ENCODE results near the gene LTBP1. TPM values are rescaled to one million over a fixed set of nuclear protein-coding genes. Genes with fewer than 3 reads are reported as not detected.
"Not testable (repeated sequence)": the region's sequence is repeated elsewhere in the genome, so short reads cannot be mapped to it uniquely, and the experiment has no call there.

The LTBP1 gene
- total and polyA plus RNA-seq, 2 experiments from 2014 or later, result 216 to 509 TPM

DNA sequence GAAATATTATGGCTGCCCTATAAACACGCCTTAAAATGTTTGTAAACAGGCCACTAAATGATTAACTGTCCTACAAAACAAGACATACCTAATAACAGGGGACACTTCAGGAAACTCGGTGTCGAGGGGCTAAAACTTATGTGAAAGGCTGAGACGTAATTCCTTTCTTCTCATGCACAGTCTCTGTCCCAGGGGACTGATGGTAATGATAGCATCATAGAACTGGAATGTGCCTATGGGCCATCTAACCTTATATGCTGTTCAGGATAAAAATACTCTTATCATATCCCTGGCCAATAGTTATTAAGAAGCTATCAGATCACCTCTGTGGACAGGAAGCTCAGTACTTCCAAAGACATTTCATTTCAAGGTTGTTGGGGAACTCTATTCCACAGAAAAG is 277.1 kb downstream of the LTBP1 start:
- Histone ChIP-seq H3K36me3 (peaks cover 22% of the 10 kb centered on the region), H3K27me3 (no peaks in the 10 kb centered on the region), H3K27ac (no peak overlapping the region), H3K4me1 (ENCODE audit: low read depth) (peaks cover 15% of the 10 kb centered on the region), H3K9me3 (ENCODE audit: low read depth) (no peaks in the 10 kb centered on the region), H3K4me3 (no peak overlapping the region)
- no peak for DNase-seq (ENCODE audit: low read depth in 1 of 2, low spot score in 1 of 2)
- TF ChIP-seq, protein P1, sequence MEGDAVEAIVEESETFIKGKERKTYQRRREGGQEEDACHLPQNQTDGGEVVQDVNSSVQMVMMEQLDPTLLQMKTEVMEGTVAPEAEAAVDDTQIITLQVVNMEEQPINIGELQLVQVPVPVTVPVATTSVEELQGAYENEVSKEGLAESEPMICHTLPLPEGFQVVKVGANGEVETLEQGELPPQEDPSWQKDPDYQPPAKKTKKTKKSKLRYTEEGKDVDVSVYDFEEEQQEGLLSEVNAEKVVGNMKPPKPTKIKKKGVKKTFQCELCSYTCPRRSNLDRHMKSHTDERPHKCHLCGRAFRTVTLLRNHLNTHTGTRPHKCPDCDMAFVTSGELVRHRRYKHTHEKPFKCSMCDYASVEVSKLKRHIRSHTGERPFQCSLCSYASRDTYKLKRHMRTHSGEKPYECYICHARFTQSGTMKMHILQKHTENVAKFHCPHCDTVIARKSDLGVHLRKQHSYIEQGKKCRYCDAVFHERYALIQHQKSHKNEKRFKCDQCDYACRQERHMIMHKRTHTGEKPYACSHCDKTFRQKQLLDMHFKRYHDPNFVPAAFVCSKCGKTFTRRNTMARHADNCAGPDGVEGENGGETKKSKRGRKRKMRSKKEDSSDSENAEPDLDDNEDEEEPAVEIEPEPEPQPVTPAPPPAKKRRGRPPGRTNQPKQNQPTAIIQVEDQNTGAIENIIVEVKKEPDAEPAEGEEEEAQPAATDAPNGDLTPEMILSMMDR (IDR thresholded peaks at IDR 0.05; ENCODE audit: low read depth, low read length), result no peak

DNA sequence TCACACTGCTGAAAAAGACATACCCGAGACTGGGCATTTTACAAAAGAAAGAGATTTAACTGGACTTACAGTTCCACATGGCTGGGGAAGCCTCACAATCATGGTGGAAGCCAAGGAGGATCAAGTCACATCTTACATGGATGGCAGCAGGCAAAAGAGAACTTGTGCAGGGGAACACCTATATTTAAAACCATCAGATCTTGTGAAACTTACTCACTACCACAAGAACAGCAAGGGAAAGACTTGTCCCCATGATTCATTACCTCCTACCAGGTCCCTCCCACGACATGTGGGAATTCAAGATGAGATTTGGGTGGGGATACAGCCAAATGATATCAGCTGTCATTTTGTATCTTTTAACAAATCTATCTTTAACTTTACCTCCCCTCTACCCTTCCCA is 278.6 kb downstream of the LTBP1 start:
- H3K9me3 ChIP-seq (ENCODE audit: low read depth), result no peaks in the 10 kb centered on the region
- DNase-seq (ENCODE audit: low read depth in 1 of 2, low spot score in 1 of 2), result no peak
- peak overlapping the region; percentile 22 for H3K27ac ChIP-seq

DNA sequence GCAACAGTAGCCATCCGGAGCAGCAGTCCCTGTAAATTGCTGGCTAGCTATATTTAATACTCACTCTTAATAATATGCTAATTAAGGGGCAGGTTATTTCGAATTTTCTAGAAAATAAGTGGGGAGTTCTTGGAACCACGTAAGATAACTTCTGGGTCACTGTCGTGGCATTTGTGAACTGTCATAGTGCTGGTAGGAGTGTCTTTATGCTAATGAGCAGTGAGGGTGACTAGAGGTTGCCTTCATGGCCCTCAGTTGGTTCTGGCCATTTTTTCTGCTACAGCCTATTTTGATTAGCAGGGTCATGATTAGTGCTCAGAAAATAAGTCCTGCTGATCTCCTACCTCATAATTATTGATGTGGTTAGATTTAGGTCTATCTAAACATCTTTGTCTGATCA is 279.8 kb downstream of the LTBP1 start:
- Histone ChIP-seq H3K4me3 (no peak overlapping the region), H3K27me3 (no peaks in the 10 kb centered on the region), H3K4me1 (ENCODE audit: low read depth) (peaks cover 8% of the 10 kb centered on the region), H3K27ac (peak overlapping the region; percentile 22), H3K36me3 (peaks cover 24% of the 10 kb centered on the region), H3K9me3 (ENCODE audit: low read depth) (no peaks in the 10 kb centered on the region)
- TF ChIP-seq, protein P1 (IDR thresholded peaks at IDR 0.05; ENCODE audit: low read depth, low read length), result no peak
- DNase-seq (ENCODE audit: low read depth in 1 of 2, low spot score in 1 of 2), result no peak

More for the DNA sequence above, 278.6 kb downstream of the LTBP1 start:
- Histone ChIP-seq H3K4me3 (no peak overlapping the region), H3K36me3 (peaks cover 26% of the 10 kb centered on the region), H3K4me1 (ENCODE audit: low read depth) (peaks cover 9% of the 10 kb centered on the region), H3K27me3 (no peaks in the 10 kb centered on the region)
- TF ChIP-seq, protein P1 (IDR thresholded peaks at IDR 0.05; ENCODE audit: low read depth, low read length), result no peak

DNA sequence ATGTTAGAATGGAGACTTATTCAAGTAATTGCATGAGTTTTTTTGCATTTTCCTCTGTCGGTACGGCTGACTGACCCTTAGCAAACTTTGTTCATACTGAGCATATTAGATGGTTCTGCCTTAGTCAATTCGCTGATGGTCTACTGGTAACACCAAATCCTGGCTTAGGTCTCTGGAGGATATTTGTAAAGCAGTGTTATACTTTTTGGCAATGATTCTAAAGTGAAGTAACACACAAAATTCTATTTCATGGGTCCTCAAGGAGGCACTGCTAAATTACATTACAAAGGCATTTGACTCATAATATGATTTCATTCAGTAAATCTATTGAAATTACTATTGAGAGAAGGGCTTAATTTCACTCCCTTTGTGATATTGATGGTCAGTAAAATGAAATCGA is 282.9 kb downstream of the LTBP1 start:
- no peak overlapping the region for H3K27ac ChIP-seq
- peaks cover 8% of the 10 kb centered on the region for H3K4me1 ChIP-seq (ENCODE audit: low read depth)
- DNase-seq (ENCODE audit: low read depth in 1 of 2, low spot score in 1 of 2), result no peak
- no peaks in the 10 kb centered on the region for H3K9me3 ChIP-seq (ENCODE audit: low read depth)
- peaks cover 14% of the 10 kb centered on the region for H3K36me3 ChIP-seq
- TF ChIP-seq, protein P1 (IDR thresholded peaks at IDR 0.05; ENCODE audit: low read depth, low read length), result no peak
- H3K27me3 ChIP-seq, result no peaks in the 10 kb centered on the region
- no peak overlapping the region for H3K4me3 ChIP-seq

DNA sequence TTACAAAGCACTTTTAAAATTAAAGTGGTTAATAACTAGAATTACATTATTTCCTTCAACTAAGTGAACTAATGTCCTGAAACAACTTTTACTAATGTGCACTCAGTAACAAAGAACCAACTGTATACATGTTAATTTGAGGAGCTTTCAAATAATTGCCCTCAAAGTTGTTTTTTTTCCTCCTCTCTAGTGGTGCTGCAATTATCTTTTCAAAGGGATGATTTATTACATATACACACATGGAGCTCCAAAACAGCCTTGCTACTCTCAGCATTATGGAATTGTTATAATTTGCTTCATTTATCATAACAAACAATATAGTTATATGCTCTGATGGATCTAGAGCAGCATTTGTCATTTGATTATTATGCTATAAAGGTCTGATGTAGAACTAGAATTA is 283.4 kb downstream of the LTBP1 start:
- H3K9me3 ChIP-seq (ENCODE audit: low read depth), result no peaks in the 10 kb centered on the region
- H3K4me1 ChIP-seq (ENCODE audit: low read depth), result peaks cover 8% of the 10 kb centered on the region
- no peaks in the 10 kb centered on the region for H3K27me3 ChIP-seq
- H3K27ac ChIP-seq, result no peak overlapping the region
- TF ChIP-seq, protein P1 (IDR thresholded peaks at IDR 0.05; ENCODE audit: low read depth, low read length), result no peak
- peaks cover 11% of the 10 kb centered on the region for H3K36me3 ChIP-seq
- no peak overlapping the region for H3K4me3 ChIP-seq
- no peak for DNase-seq (ENCODE audit: low read depth in 1 of 2, low spot score in 1 of 2)

DNA sequence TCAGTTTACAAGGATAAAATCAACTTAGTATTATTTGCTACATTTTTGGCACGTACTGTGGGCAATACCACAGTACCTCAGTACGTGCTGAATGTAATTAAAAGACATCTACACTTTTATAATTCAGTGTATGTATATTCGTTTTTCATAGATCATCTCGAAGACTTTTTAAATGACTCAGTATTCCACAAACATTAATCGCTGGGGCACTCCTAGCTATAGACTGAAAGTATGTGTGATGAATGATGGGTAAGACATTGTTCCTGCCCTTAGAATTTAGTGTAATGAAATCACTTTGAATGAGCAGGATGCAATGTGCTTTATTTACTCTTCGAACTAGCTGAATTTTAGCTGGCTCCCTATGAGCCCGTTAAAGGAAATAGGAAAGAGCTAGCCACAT is 284.1 kb downstream of the LTBP1 start:
- no peak for DNase-seq (ENCODE audit: low read depth in 1 of 2, low spot score in 1 of 2)
- Histone ChIP-seq H3K36me3 (peaks cover 6% of the 10 kb centered on the region), H3K4me1 (ENCODE audit: low read depth) (peaks cover 8% of the 10 kb centered on the region), H3K27me3 (no peaks in the 10 kb centered on the region), H3K4me3 (no peak overlapping the region), H3K9me3 (ENCODE audit: low read depth) (no peaks in the 10 kb centered on the region), H3K27ac (no peak overlapping the region)
- TF ChIP-seq, protein P1 (IDR thresholded peaks at IDR 0.05; ENCODE audit: low read depth, low read length), result no peak

DNA sequence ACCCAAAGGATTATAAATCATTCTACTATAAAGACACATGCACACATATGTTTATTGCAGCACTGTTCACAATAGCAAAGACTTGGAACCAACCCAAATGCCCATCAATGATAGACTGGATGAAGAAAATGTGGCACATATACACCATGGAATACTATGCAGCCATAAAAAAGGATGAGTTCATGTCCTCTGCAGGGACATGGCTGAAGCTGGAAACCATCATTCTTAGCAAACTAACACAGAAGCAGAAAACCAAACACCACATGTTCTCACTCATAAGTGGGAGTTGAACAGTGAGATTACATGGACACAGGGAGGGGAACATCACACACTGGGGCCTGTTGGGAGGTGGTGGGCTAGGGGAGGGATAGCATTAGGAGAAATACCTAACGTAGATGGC is 288.8 kb downstream of the LTBP1 start:
- H3K4me1 ChIP-seq (ENCODE audit: low read depth); H3K27me3 ChIP-seq; H3K36me3 ChIP-seq; H3K27ac ChIP-seq; DNase-seq (ENCODE audit: low read depth in 1 of 2, low spot score in 1 of 2); H3K4me3 ChIP-seq; H3K9me3 ChIP-seq (ENCODE audit: low read depth): not testable (repeated sequence)

All from cardiac muscle cell (in vitro differentiated cells and primary cell).